ENCODE data around the gene KAZN.

DNA sequence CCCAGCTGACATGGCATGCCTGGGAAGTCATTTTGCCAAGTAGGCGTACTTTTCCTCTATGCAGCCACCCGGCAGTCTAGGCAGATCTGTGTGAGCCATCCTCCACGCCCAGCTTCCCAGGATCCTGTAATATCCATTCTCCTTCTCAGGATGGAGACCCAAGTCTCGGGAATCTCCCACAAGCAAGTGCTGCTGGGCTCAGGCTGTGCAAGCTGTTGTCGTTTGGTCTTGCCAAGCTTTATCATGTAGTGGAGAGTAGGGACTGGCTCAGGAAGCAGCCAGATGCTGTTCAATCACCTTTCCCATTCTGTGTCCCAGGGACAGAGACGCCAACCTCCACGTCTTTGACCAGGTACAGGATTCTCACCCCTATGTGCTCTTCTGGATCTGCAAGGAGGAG lies 363.9 kb downstream of the KAZN start:
- no peak for TF ChIP-seq CREB1 (IDR thresholded peaks at IDR 0.05)
- TF ChIP-seq, protein P1, sequence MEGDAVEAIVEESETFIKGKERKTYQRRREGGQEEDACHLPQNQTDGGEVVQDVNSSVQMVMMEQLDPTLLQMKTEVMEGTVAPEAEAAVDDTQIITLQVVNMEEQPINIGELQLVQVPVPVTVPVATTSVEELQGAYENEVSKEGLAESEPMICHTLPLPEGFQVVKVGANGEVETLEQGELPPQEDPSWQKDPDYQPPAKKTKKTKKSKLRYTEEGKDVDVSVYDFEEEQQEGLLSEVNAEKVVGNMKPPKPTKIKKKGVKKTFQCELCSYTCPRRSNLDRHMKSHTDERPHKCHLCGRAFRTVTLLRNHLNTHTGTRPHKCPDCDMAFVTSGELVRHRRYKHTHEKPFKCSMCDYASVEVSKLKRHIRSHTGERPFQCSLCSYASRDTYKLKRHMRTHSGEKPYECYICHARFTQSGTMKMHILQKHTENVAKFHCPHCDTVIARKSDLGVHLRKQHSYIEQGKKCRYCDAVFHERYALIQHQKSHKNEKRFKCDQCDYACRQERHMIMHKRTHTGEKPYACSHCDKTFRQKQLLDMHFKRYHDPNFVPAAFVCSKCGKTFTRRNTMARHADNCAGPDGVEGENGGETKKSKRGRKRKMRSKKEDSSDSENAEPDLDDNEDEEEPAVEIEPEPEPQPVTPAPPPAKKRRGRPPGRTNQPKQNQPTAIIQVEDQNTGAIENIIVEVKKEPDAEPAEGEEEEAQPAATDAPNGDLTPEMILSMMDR (IDR thresholded peaks at IDR 0.05; ENCODE audit: control extremely low read depth in 1 of 3, insufficient read depth in 1 of 3, low read depth in 1 of 3, low read length in 3 of 3) = no peak
- no peak for TF ChIP-seq CEBPB (IDR thresholded peaks at IDR 0.05; ENCODE audit: low read depth, low read length)
- TF ChIP-seq SP1 (IDR thresholded peaks at IDR 0.05; ENCODE audit: low read depth, low read length) = no peak
- no peak for TF ChIP-seq EZH2 (IDR thresholded peaks at IDR 0.05; ENCODE audit: low read depth, low read length, severe bottlenecking)
- TF ChIP-seq RFX5 (IDR thresholded peaks at IDR 0.05; ENCODE audit: borderline replicate concordance, low read depth, low read length) = no peak
- no peak for TF ChIP-seq SIN3A (conservative IDR thresholded peaks at IDR 0.05 in 1 of 2, IDR thresholded peaks at IDR 0.05 in 1 of 2; ENCODE audit: low read depth in 1 of 2, low read length in 2 of 2)
